Gastrocnemius medialis (tissue), 4 donors: ENCODE data around the gene SREBF1. TPM values are rescaled to one million over a fixed set of nuclear protein-coding genes. Genes with fewer than 3 reads are reported as not detected.
A peak's percentile ranks its signal among the peaks of the same experiment; 100 is the strongest.

ENCODE experiments used
- ATAC-seq, 2 donors: fragments of 150-250 bp; one replicate each; pipeline ENCODE4 v1.9.1; 2016
- DNase-seq, 2 donors: peaks; one replicate each; pipeline ENCODE4 v3.0.0-alpha.2; 2019
- H3K27ac ChIP-seq, 4 donors: fragments of 200-600 bp; sonication (generic); 1 replicate in 1 of 4; 2 replicates in 3 of 4; pipeline ENCODE4 v1.5.1; 2016 to 2018; ENCODE audit warnings: mild to moderate bottlenecking in 2 of 4, moderate library complexity in 1 of 4
- H3K27me3 ChIP-seq, 3 donors: fragments of 200-600 bp; sonication (generic) in 2 of 3; 1 replicate in 1 of 3; 2 replicates in 2 of 3; pipeline versions ENCODE4 v1.5.1 to v1.6.0; 2016 to 2019; ENCODE audit warnings: mild to moderate bottlenecking in 1 of 3, moderate library complexity in 1 of 3
- H3K36me3 ChIP-seq, 2 donors: fragments of 200-600 bp; sonication (generic) in 1 of 2; one replicate each; pipeline ENCODE4 v1.5.1; 2017 to 2018
- H3K4me1 ChIP-seq, 2 donors: fragments of 200-600 bp; sonication (generic) in 1 of 2; one replicate each; pipeline ENCODE4 v1.5.1; 2016 to 2017; ENCODE audit warnings: mild to moderate bottlenecking in 2 of 2
- H3K4me3 ChIP-seq, 4 donors: fragments of 200-600 bp; sonication (generic) in 3 of 4; 1 replicate in 1 of 4; 2 replicates in 3 of 4; pipeline ENCODE4 v1.5.1; 2016 to 2019; ENCODE audit warnings: mild to moderate bottlenecking in 2 of 4
- H3K9me3 ChIP-seq, 3 donors: fragments of 200-600 bp; sonication (generic) in 2 of 3; 1 replicate in 1 of 3; 2 replicates in 2 of 3; pipeline ENCODE4 v1.5.1; 2016 to 2019
- CTCF ChIP-seq, 5 experiments: fragments of 450-650 bp in 3 of 5; fragments of 200-600 bp in 2 of 5; sonication (generic) in 2 of 5; IDR thresholded peaks in 4 of 5; conservative IDR thresholded peaks in 1 of 5; 1 replicate in 4 of 5; 2 replicates in 1 of 5; pipeline ENCODE4 v1.5.1; 2016 to 2019; ENCODE audit warnings: antibody characterized with exemption in 5 of 5, mild to moderate bottlenecking in 3 of 5, moderate library complexity in 3 of 5
- POLR2A ChIP-seq, 2 donors: fragments of 450-650 bp; IDR thresholded peaks; one replicate each; pipeline ENCODE4 v1.6.1; 2017; ENCODE audit warnings: antibody characterized with exemption in 2 of 2, mild to moderate bottlenecking in 2 of 2, moderate library complexity in 2 of 2
- in situ Hi-C, 4 donors: fragments of 200-750 bp; cut with MboI; loops; one replicate each; pipeline versions ENCODE4 v1.15.0 to v1.8.0; 2017; ENCODE audit warnings: low sequenced_read_pairs in 4 of 4
- intact Hi-C: fragments of 100-400 bp; cut with DNase I; formaldehyde crosslinking; loops from one replicate; pipeline ENCODE4 v1.15.1; 2023; ENCODE audit warnings: low total_unique reads
- total RNA-seq, 4 donors: library from RNA; depleted of rRNA; stranded (reverse); fragments of >200 nt; gene quantifications; one replicate each; pipeline versions ENCODE4 v1.1.0 to v1.2.3, GENCODE V29; 2016

Gene SREBF1
- total RNA-seq, 4 donors from 2014 or later = 11.1 to 64.5 (median 32.3) TPM

- ATAC-seq (no peak), DNase-seq (no peak)
- no peaks in the 10 kb centered on the region for H3K27me3 ChIP-seq
- intact Hi-C loops = no loop called here
- TF ChIP-seq POLR2A (IDR thresholded peaks at IDR 0.05) (no peak), CTCF (IDR thresholded peaks at IDR 0.05 in 4 of 5, conservative IDR thresholded peaks at IDR 0.05 in 1 of 5) (no peak)
- peaks cover 0 to 21% of the 10 kb centered on the region in 2 donors for H3K36me3 ChIP-seq
- in situ Hi-C loops = loop anchor here in 3 of 4 donors (10.0 to 25.0 kb wide), 2 partner anchors 105 to 183 kb away; partner anchors contain the start of genes RAI1 (in 3 of the 3), DRC3 (in 1 of the 3) and TOM1L2 (in 1 of the 3)
- no peaks in the 10 kb centered on the region for H3K9me3 ChIP-seq
- no peak overlapping the region for H3K27ac ChIP-seq
- peaks cover 15 to 30% of the 10 kb centered on the region in 2 donors for H3K4me1 ChIP-seq
- H3K4me3 ChIP-seq = no peak overlapping the region
Measured at GRCh38 chr17:17870247-17870646, 33.5 kb upstream of the SREBF1 start.

GRCh38 chr17:17868641-17869522 lies 32.1 kb upstream of the SREBF1 start:
- intact Hi-C loops = no loop called here
- H3K4me1 ChIP-seq = peaks cover 6 to 22% of the 10 kb centered on the region in 2 donors
- no peak overlapping the region for H3K4me3 ChIP-seq
- DNase-seq (no peak), ATAC-seq (peak in 1 of 2 donors; percentile 37)
- no peaks in the 10 kb centered on the region for H3K9me3 ChIP-seq
- in situ Hi-C loops = loop anchor here (10.0 to 25.0 kb wide), 3 partner anchors 64 to 194 kb away; partner anchors contain the start of gene RAI1 (in 3 of the 4)
- H3K36me3 ChIP-seq = peaks cover 0 to 21% of the 10 kb centered on the region in 2 donors
- H3K27ac ChIP-seq = peak overlapping the region; percentile 2 to 44 (median 18)
- TF ChIP-seq CTCF (IDR thresholded peaks at IDR 0.05 in 4 of 5, conservative IDR thresholded peaks at IDR 0.05 in 1 of 5) = no peak
- no peak for TF ChIP-seq POLR2A (IDR thresholded peaks at IDR 0.05)
- no peaks in the 10 kb centered on the region for H3K27me3 ChIP-seq

GRCh38 chr17:17866897-17867296 lies 30.1 kb upstream of the SREBF1 start:
- no peak for TF ChIP-seq POLR2A (IDR thresholded peaks at IDR 0.05)
- no peak for TF ChIP-seq CTCF (IDR thresholded peaks at IDR 0.05 in 4 of 5, conservative IDR thresholded peaks at IDR 0.05 in 1 of 5)
- in situ Hi-C loops = loop anchor here (10.0 to 25.0 kb wide), 3 partner anchors 62 to 192 kb away; partner anchors contain the start of gene RAI1 (in 3 of the 4)

GRCh38 chr17:17866425-17866824 lies 29.6 kb upstream of the SREBF1 start:
- TF ChIP-seq CTCF (IDR thresholded peaks at IDR 0.05 in 4 of 5, conservative IDR thresholded peaks at IDR 0.05 in 1 of 5) (no peak), POLR2A (IDR thresholded peaks at IDR 0.05) (no peak)
- H3K9me3 ChIP-seq = no peaks in the 10 kb centered on the region
- intact Hi-C loops = no loop called here
- peaks cover 0 to 15% of the 10 kb centered on the region in 2 donors for H3K4me1 ChIP-seq
- ATAC-seq (no peak), DNase-seq (no peak)
- no peak overlapping the region for H3K27ac ChIP-seq
- no peaks in the 10 kb centered on the region for H3K27me3 ChIP-seq
- no peak overlapping the region for H3K4me3 ChIP-seq
- in situ Hi-C loops = loop anchor here (10.0 to 25.0 kb wide), 3 partner anchors 62 to 192 kb away; partner anchors contain the start of gene RAI1 (in 3 of the 4)
- peaks cover 0 to 27% of the 10 kb centered on the region in 2 donors for H3K36me3 ChIP-seq

More at GRCh38 chr17:17866897-17867296, 30.1 kb upstream of the SREBF1 start:
- no peak for DNase-seq
- Histone ChIP-seq H3K36me3 (peaks cover 0 to 22% of the 10 kb centered on the region in 2 donors), H3K9me3 (no peaks in the 10 kb centered on the region), H3K27ac (no peak overlapping the region), H3K27me3 (no peaks in the 10 kb centered on the region), H3K4me3 (no peak overlapping the region), H3K4me1 (peaks cover 0 to 15% of the 10 kb centered on the region in 2 donors)
- ATAC-seq = no peak
- intact Hi-C loops = no loop called here
